Neural progenitor cell (in vitro differentiated cells): Measurements from ENCODE around the gene PCDHA3.

ENCODE experiments used
- EZH2 ChIP-seq: fragments of 200-600 bp; sonication (generic); IDR thresholded peaks from 2 replicates; pipeline ENCODE4 v1.6.1; 2017; ENCODE audit warnings: antibody characterized with exemption, mild to moderate bottlenecking, moderate library complexity
- EZH2phosphoT487 ChIP-seq: fragments of 200-600 bp; sonication (generic); IDR thresholded peaks from 2 replicates; pipeline ENCODE4 v1.6.1; 2017; ENCODE audit warnings: antibody characterized with exemption
- TF ChIP-seq, protein P1 (sequence below): fragments of 200-600 bp; sonication (generic); IDR thresholded peaks from 2 replicates; pipeline ENCODE4 v1.5.1; 2017; ENCODE audit warnings: antibody characterized with exemption, mild to moderate bottlenecking

DNA sequence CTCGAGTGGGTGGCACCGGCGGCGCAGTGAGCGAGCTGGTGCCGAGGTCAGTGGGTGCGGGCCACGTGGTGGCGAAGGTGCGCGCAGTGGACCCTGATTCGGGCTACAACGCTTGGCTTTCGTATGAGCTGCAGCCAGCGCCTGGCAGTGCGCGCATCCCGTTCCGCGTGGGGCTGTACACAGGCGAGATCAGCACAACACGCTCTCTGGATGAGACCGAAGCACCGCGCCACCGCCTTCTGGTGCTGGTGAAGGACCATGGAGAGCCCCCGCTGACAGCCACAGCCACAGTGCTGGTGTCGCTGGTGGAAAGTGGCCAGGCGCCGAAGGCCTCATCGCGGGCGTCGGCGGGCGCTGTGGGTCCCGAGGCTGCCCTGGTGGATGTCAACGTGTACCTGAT, 22.6 kb downstream of the PCDHA3 start:
- TF ChIP-seq, protein P1, sequence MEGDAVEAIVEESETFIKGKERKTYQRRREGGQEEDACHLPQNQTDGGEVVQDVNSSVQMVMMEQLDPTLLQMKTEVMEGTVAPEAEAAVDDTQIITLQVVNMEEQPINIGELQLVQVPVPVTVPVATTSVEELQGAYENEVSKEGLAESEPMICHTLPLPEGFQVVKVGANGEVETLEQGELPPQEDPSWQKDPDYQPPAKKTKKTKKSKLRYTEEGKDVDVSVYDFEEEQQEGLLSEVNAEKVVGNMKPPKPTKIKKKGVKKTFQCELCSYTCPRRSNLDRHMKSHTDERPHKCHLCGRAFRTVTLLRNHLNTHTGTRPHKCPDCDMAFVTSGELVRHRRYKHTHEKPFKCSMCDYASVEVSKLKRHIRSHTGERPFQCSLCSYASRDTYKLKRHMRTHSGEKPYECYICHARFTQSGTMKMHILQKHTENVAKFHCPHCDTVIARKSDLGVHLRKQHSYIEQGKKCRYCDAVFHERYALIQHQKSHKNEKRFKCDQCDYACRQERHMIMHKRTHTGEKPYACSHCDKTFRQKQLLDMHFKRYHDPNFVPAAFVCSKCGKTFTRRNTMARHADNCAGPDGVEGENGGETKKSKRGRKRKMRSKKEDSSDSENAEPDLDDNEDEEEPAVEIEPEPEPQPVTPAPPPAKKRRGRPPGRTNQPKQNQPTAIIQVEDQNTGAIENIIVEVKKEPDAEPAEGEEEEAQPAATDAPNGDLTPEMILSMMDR = no peak
- TF ChIP-seq EZH2 (no peak), EZH2phosphoT487 (no peak)
